ENCODE results near the gene TIMM17B. TPM values are rescaled to one million over a fixed set of nuclear protein-coding genes. Genes with fewer than 3 reads are reported as not detected.

The TIMM17B gene
- polyA plus RNA-seq, 4 donors: 38.7 to 58.2 (median 40.4) TPM

- no peak for DNase-seq (ENCODE audit: low read depth in 4 of 4, low spot score in 3 of 4)
Observed at GRCh38 chrX:48919360-48919841, 21.8 kb upstream of the TIMM17B start.

GRCh38 chrX:48918643-48919340 is 21.2 kb upstream of the TIMM17B start, which contains the start of gene PIM2:
Gene PIM2, minus strand, starts transcription at chrX:48919024. Its CDS starts 190 bp downstream, at chrX:48918834.
- peak in 2 of 4 donors; percentile 53 to 76 for DNase-seq (ENCODE audit: low read depth in 4 of 4, low spot score in 3 of 4)

- DNase-seq (ENCODE audit: low read depth in 4 of 4, low spot score in 3 of 4): no peak
Observed at GRCh38 chrX:48918301-48918642, 20.7 kb upstream of the TIMM17B start.

GRCh38 chrX:48917139-48918001 is 19.8 kb upstream of the TIMM17B start:
- DNase-seq (ENCODE audit: low read depth in 4 of 4, low spot score in 3 of 4): peak in 2 of 4 donors; percentile 73 to 74

GRCh38 chrX:48914593-48915493 is 17.3 kb upstream of the TIMM17B start:
- DNase-seq (ENCODE audit: low read depth in 4 of 4, low spot score in 3 of 4): no peak

DNA sequence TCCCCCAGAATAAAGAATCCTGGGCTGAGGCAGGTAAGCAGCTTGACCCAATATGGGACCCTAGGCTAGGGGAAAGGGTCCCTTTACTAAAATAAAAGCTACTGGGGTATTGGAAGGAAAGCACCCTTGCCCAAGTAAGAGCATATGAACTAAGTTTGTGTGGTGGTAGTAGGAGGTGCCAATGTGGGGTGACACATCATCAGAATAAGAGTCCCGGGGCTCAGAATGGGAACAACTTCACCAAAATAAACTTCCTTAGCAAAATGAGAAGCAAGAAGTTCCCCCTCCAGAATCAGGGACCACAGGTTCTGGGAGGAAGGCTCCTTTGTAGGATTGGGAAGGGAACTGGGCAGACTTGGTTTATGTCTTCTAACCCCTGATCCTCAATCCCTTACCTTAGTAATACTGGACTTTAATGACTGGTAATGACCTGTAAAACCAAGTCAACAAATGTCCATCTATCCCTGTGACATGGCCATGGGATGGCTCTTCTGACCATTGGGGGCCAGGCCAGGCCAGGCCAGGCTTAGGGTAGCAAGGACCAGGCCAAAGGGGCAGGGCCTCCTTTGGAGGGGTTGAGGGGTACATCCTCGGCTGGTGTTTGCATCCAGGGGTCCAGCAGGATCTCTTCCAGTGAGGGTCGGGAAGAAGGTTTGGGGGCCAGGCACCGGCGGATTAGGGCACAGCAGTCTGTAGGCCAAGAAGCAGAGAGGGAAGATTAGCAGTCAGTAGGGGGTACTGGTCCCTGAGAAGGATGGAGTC is 16.2 kb upstream of the TIMM17B start:
- DNase-seq (ENCODE audit: low read depth in 4 of 4, low spot score in 3 of 4): no peak

- DNase-seq (ENCODE audit: low read depth in 4 of 4, low spot score in 3 of 4): peak in 1 of 4 donors; percentile 52
Observed at GRCh38 chrX:48911412-48912182, 14.0 kb upstream of the TIMM17B start, which contains the start of gene SLC35A2. Gene SLC35A2, minus strand, starts transcription at chrX:48911646. Its CDS starts 10 bp downstream, at chrX:48911636.

DNA sequence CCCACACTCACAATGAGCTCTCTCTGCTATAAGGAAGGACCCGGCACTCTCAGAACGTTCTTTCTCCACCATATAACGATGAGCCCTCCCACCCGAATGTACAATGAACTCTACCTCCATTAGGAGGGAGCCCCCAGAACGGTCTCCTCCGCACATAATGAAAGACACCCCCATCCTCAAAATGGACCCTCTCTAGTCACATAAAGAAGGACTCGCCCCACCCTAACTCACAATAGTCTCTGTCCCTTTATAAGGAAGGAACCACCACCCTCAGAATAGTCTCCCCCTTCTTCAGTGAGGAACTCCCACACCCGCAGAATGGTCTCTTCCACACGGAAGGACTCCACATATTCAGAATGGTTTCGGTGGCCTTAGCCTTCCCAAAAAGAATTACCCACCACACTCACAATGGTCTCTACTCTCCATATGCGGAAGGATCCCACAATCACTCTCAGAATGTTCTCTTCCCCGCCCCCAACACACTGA is 13.4 kb upstream of the TIMM17B start:
- no peak for DNase-seq (ENCODE audit: low read depth in 4 of 4, low spot score in 3 of 4)

GRCh38 chrX:48909703-48910294 is 12.2 kb upstream of the TIMM17B start:
- DNase-seq (ENCODE audit: low read depth in 4 of 4, low spot score in 3 of 4): no peak

- no peak for DNase-seq (ENCODE audit: low read depth in 4 of 4, low spot score in 3 of 4)
Observed at GRCh38 chrX:48908600-48908999, 11.0 kb upstream of the TIMM17B start.

DNA sequence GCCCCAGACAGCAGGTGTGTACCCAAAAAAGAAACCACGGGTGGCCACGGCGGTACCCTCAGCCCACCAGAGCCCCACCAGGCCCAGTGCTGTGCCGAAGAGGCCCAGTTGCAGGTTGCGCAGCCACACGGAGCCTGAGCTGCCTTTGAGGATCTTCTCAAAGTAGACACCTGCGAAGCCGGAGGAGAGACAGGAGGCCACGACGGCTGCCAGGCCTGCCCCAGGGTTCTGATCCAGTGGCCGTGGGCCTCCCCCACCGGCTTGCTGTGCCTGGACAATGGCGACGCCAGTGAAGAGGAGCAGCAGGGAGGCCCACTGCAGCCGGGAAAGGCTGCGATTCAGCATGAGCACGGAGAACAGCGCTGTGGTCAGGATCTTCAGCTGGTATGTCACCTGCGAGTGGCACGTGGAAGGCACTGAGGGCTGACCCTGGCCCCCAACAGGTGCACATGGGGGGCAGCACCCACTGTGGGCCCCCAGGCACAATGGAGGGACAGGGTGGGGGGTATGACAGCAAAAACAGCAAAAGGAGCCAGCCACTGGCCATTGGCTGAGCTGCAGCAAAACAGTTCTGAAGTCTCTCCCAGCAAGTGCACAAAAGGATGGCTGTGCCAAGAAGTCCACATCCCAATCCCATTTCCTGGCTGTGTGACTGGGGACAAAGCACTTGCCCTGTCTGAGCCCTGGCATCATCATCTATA is 7.7 kb upstream of the TIMM17B start:
- DNase-seq (ENCODE audit: low read depth in 4 of 4, low spot score in 3 of 4): no peak

DNA sequence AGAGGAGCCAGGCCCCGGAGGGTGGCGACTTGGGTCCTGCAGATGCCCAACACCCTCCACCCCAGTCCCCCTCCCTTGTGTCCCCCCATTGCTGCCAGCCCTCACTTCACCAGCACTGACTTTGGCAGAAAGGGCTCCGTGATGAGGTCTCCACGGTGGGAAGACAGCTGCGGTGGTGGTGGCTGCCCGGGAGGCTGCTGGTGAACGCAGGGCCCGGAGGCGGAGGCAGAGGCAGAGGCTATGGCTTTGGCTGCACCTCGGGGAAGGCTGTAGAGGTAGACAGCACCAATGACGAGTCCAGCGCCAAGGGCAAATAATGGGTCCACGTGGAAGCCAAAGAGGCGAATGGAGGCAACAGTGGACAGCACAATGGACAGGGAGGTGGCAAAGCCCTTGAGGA is 7.1 kb upstream of the TIMM17B start:
- no peak for DNase-seq (ENCODE audit: low read depth in 4 of 4, low spot score in 3 of 4)

DNA sequence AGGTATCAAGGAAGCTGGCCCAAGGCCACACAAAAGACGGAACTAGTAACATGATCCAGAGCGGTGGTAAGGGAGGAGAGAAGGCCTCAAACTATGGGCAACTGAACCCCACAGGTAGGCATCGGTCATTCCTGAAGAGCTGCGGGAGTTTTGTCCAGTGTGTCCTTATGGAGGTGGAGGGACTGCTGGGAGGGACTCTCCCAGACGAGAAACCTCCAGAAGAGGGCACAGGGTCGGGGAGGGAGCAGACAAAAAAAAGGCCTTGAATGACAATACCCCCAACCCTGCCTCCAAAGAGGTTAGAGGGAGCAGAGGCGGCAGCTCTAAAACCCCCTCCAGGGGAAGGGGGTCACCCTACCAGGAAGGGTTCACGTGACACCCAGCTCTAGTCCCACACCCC is 6.6 kb upstream of the TIMM17B start:
- DNase-seq (ENCODE audit: low read depth in 4 of 4, low spot score in 3 of 4): no peak

DNA sequence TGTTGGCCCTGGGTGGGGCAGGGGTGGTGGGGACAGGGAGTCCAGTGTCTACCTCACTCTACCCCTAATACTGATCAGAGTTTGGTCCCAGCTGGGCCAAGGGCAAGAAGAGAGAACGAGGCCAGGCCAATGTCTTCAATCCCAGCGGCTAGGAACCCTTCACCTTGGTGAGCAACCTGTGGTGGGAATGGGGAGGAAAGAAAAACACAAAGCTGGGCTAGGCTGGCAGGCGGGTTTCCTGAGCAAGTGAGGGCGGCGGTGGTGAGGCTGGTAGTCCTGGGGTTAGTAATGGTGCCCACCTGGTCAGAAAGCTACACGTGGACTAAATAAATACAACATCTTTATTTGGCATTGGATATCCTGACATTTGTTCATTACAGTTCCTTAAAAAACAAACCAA is 5.7 kb upstream of the TIMM17B start:
- DNase-seq (ENCODE audit: low read depth in 4 of 4, low spot score in 3 of 4): no peak

GRCh38 chrX:48902776-48903175 is 5.2 kb upstream of the TIMM17B start:
- DNase-seq (ENCODE audit: low read depth in 4 of 4, low spot score in 3 of 4): no peak

- DNase-seq (ENCODE audit: low read depth in 4 of 4, low spot score in 3 of 4): no peak
Observed at GRCh38 chrX:48902135-48902534, 4.6 kb upstream of the TIMM17B start.

- no peak for DNase-seq (ENCODE audit: low read depth in 4 of 4, low spot score in 3 of 4)
Observed at GRCh38 chrX:48901069-48901468, 3.5 kb upstream of the TIMM17B start.

DNA sequence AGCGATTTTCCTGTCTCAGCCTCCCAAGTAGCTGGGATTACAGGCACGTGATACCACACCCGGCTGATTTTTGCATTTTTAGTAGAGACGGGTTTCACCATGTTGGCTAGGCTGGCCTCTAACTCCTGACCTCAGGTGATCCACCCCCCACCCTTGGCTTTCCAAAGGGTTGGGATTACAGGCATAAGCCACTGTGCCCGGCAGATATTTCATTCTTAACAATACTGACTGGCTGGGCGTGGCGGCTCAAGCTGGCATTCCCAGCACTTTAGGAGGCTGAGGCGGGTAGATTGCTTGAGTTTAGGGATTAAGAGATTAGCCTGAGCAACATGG is 1.5 kb upstream of the TIMM17B start:
- DNase-seq (ENCODE audit: low read depth in 4 of 4, low spot score in 3 of 4): no peak
